Osteocyte (in vitro differentiated cells): Measurements from ENCODE around the gene PLEKHG2. TPM values are rescaled to one million over a fixed set of nuclear protein-coding genes. Genes with fewer than 3 reads are reported as not detected.

Experiments used
- DNase-seq: peaks from one replicate; pipeline ENCODE4 v3.0.0; 2021; ENCODE audit warnings: mixed read lengths; ENCODE audit not compliant: unreplicated experiment; ENCODE audit errors: extremely low spot score
- H3K27ac Mint-ChIP-seq: one replicate; pipeline ENCODE4 v1.8.0; 2021; ENCODE audit warnings: mild to moderate bottlenecking, mixed read lengths; ENCODE audit not compliant: unreplicated experiment
- H3K27me3 Mint-ChIP-seq: one replicate; pipeline ENCODE4 v1.8.0; 2021; ENCODE audit warnings: mixed read lengths; ENCODE audit not compliant: unreplicated experiment
- H3K36me3 Mint-ChIP-seq: one replicate; pipeline ENCODE4 v1.8.0; 2021; ENCODE audit warnings: mixed read lengths; ENCODE audit not compliant: unreplicated experiment
- H3K4me1 Mint-ChIP-seq: one replicate; pipeline ENCODE4 v1.8.0; 2021; ENCODE audit warnings: mixed read lengths; ENCODE audit not compliant: unreplicated experiment
- H3K4me3 Mint-ChIP-seq: one replicate; pipeline ENCODE4 v1.8.0; 2021; ENCODE audit warnings: mild to moderate bottlenecking, moderate library complexity, mixed read lengths; ENCODE audit not compliant: unreplicated experiment
- H3K9me3 Mint-ChIP-seq: one replicate; pipeline ENCODE4 v1.8.0; 2021; ENCODE audit warnings: mixed read lengths; ENCODE audit not compliant: unreplicated experiment
- total RNA-seq: library from RNA; stranded (reverse); gene quantifications from 2 replicates; pipeline ENCODE4 v1.2.1, GENCODE V29; 2021
- TF ChIP-seq, protein P1 (sequence below): fragments of 200-600 bp; sonication (generic); IDR thresholded peaks from 2 replicates; pipeline ENCODE4 v1.5.0; 2021; ENCODE audit warnings: antibody characterized with exemption, mild to moderate bottlenecking, moderate library complexity

PLEKHG2 gene
- total RNA-seq, 1 donor from 2014 or later, result 150 TPM

DNA sequence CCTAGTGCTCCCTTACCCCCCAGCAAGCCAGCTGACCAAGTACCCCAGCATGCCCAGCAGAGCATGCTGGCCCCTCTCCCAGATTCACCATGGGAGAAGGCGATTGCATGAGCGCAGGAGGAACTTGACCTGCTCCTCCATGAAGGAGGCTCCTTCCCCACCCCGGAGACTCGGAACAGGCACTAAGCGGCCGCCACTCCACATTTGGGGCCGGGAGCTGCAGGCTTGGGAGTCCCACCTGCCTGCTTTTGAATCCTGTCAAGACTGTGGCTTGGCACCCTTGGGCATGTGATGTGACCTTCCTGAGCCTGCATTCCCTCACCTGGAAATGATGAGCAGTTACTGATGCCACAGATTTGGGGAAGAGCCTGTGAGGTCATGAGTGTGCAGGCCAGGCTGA is 55.5 kb downstream of the PLEKHG2 start:
- Mint-ChIP-seq H3K4me1 (no peaks in the 10 kb centered on the region), H3K4me3 (no peak overlapping the region), H3K27me3 (no peaks in the 10 kb centered on the region), H3K9me3 (no peaks in the 10 kb centered on the region), H3K36me3 (peaks cover 59% of the 10 kb centered on the region), H3K27ac (no peak overlapping the region)
- no peak for DNase-seq
- TF ChIP-seq, protein P1, sequence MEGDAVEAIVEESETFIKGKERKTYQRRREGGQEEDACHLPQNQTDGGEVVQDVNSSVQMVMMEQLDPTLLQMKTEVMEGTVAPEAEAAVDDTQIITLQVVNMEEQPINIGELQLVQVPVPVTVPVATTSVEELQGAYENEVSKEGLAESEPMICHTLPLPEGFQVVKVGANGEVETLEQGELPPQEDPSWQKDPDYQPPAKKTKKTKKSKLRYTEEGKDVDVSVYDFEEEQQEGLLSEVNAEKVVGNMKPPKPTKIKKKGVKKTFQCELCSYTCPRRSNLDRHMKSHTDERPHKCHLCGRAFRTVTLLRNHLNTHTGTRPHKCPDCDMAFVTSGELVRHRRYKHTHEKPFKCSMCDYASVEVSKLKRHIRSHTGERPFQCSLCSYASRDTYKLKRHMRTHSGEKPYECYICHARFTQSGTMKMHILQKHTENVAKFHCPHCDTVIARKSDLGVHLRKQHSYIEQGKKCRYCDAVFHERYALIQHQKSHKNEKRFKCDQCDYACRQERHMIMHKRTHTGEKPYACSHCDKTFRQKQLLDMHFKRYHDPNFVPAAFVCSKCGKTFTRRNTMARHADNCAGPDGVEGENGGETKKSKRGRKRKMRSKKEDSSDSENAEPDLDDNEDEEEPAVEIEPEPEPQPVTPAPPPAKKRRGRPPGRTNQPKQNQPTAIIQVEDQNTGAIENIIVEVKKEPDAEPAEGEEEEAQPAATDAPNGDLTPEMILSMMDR, result no peak

DNA sequence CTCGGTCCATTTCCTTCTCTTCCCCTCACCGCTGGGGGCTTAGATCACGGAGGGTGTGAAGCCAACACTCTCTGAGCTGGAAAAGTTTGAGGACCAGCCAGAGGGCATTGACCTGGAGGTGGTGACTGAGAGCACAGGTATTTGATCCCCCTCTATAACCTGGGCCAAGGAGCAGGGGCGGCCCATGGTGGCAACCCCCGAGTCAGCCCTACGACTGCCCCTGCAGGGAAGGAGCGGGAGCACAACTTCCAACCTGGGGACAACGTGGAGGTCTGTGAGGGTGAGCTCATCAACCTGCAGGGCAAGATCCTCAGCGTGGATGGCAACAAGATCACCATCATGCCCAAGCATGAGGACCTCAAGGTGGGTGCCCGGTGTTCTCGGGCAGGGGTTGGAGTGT is 56.6 kb downstream of the PLEKHG2 start:
- Mint-ChIP-seq H3K9me3 (no peaks in the 10 kb centered on the region), H3K27me3 (no peaks in the 10 kb centered on the region), H3K4me3 (no peak overlapping the region), H3K4me1 (no peaks in the 10 kb centered on the region), H3K27ac (no peak overlapping the region), H3K36me3 (peaks cover 59% of the 10 kb centered on the region)
- DNase-seq, result no peak
- TF ChIP-seq, protein P1, result no peak

DNA sequence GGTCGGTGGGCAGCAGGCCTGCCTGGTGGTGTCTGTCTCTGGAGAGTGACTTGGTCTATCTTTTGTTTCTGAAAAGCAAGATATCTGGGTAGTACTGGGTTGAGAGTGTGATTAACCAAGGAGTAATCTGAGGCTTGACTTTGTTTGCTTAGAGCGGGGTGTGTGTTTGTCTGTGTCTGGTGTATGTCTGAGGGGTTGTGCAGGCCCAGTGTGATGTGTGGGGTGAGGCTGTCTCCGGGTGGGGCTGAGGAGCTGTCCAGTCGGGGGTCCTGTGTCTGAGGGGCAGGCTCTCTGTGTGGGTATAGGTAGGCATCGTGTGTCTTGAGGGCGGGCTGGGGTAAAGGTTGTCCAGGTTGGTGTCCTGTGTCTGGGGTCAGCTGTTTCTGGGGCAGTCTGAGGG is 57.1 kb downstream of the PLEKHG2 start:
- TF ChIP-seq, protein P1, result no peak
- no peaks in the 10 kb centered on the region for H3K9me3 Mint-ChIP-seq
- no peaks in the 10 kb centered on the region for H3K4me1 Mint-ChIP-seq
- no peak overlapping the region for H3K4me3 Mint-ChIP-seq
- no peaks in the 10 kb centered on the region for H3K27me3 Mint-ChIP-seq
- H3K27ac Mint-ChIP-seq, result no peak overlapping the region
- no peak for DNase-seq
- H3K36me3 Mint-ChIP-seq, result peaks cover 60% of the 10 kb centered on the region

DNA sequence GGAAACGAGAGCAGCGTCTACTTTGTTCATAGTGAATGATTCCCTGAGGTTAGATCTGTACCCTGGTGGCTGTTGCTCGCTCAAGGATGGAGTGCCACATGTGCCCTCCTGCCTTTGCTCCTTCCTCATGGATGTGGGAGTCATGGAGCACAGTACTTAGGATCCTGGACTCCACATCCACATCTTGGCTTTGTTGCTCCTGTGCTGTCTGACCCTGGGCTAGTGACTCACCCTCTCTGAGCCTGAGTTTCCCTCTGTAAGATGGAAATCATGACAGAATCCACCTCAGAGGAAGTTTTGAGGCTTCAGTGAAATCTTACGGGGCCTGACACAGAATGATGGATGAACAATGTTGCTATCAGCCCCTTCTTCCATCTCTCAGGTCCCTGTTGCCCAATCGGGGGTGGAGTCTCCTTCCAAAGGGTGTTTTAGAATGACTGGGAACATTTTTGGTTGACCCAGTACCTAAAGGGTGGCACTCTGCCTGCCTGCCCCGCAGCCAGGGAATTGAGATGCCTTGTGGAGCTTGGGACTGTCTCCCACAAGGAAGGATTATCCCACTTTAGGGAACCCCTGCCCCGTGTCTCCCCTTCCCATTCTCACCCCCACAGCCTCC is 58.4 kb downstream of the PLEKHG2 start:
- peaks cover 57% of the 10 kb centered on the region for H3K36me3 Mint-ChIP-seq
- H3K4me3 Mint-ChIP-seq, result no peak overlapping the region
- TF ChIP-seq, protein P1, result no peak
- H3K4me1 Mint-ChIP-seq, result no peaks in the 10 kb centered on the region
- H3K27me3 Mint-ChIP-seq, result no peaks in the 10 kb centered on the region
- H3K9me3 Mint-ChIP-seq, result no peaks in the 10 kb centered on the region
- DNase-seq, result no peak
- H3K27ac Mint-ChIP-seq, result no peak overlapping the region

DNA sequence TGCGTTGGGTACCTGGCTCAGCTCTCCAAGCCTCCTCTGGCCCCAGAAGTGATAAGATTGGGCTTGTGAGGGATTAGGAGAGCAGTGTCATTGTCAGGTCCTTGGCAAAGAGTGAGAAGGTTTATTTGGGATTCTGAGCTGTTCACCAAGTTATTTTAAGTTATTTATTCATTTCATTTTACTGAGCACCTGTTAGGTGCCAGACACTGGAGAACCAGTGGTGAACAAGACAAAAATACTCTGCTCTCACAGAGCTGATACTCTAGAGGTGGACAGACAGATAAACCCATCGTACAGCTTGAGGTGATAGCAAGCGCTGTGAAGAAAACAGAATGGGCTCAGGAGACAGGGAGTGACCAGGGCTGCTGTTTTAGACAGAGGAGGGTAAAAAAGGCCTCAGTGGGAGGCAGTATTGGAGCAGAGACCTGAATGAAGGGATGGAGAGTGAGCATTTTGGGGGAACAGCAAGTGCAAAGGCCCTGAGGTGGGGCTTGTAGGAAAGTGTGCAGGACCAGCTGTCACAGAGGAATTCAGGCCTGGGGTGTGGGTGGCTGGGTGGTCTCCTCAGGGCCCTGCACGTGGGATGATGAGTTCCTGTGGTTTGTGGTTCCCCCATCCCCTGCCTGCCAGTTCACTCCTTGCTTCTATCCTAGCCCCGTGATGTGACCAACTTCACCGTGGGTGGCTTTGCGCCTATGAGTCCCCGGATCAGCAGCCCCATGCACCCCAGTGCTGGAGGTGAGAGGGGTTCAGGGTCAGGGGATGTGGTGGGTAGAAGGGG is 59.5 kb downstream of the PLEKHG2 start:
- H3K9me3 Mint-ChIP-seq, result no peaks in the 10 kb centered on the region
- TF ChIP-seq, protein P1, result no peak
- no peak overlapping the region for H3K27ac Mint-ChIP-seq
- no peaks in the 10 kb centered on the region for H3K4me1 Mint-ChIP-seq
- peaks cover 51% of the 10 kb centered on the region for H3K36me3 Mint-ChIP-seq
- no peak for DNase-seq
- H3K4me3 Mint-ChIP-seq, result no peak overlapping the region
- H3K27me3 Mint-ChIP-seq, result no peaks in the 10 kb centered on the region
